ENCODE results near the gene STN1. TPM values are rescaled to one million over a fixed set of nuclear protein-coding genes. Genes with fewer than 3 reads are reported as not detected.

The STN1 gene, protein sequence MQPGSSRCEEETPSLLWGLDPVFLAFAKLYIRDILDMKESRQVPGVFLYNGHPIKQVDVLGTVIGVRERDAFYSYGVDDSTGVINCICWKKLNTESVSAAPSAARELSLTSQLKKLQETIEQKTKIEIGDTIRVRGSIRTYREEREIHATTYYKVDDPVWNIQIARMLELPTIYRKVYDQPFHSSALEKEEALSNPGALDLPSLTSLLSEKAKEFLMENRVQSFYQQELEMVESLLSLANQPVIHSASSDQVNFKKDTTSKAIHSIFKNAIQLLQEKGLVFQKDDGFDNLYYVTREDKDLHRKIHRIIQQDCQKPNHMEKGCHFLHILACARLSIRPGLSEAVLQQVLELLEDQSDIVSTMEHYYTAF
- 13.4 TPM for polyA plus RNA-seq
- long read RNA-seq, donor 1, partial matches to known transcripts: 0 of 4 reads
- long read RNA-seq, donor 1, other reads (novel, unspliced or antisense): 0 of 4 reads
- long read RNA-seq, donor 2, transcript STN1-201 (10 exons, 1,417 nt): major isoform, 5 of 7 reads
- long read RNA-seq, donor 2, partial matches to known transcripts: 0 of 7 reads
- long read RNA-seq, donor 2, other reads (novel, unspliced or antisense): 0 of 7 reads
- long read RNA-seq, donor 3: 0 reads
- long read RNA-seq, donor 4, partial matches to known transcripts: 0 of 1 reads
- long read RNA-seq, donor 4, other reads (novel, unspliced or antisense): 0 of 1 reads
- long read RNA-seq, donor 5, partial matches to known transcripts: 0 of 2 reads
- long read RNA-seq, donor 5, other reads (novel, unspliced or antisense): 0 of 2 reads
- long read RNA-seq, donor 6, partial matches to known transcripts: 0 of 7 reads
- long read RNA-seq, donor 6, other reads (novel, unspliced or antisense): 0 of 7 reads
- long read RNA-seq, donor 7, partial matches to known transcripts: 0 of 1 reads
- long read RNA-seq, donor 7, other reads (novel, unspliced or antisense): 0 of 1 reads
- long read RNA-seq, donor 8, partial matches to known transcripts: 0 of 5 reads
- long read RNA-seq, donor 8, other reads (novel, unspliced or antisense): 0 of 5 reads
- long read RNA-seq, donor 9, partial matches to known transcripts: 0 of 6 reads
- long read RNA-seq, donor 9, other reads (novel, unspliced or antisense): 0 of 6 reads
- long read RNA-seq, donor 10, partial matches to known transcripts: 0 of 3 reads
- long read RNA-seq, donor 10, other reads (novel, unspliced or antisense): 0 of 3 reads
- long read RNA-seq, donor 11, transcript STN1-201 (10 exons, 1,417 nt): major isoform, 5 of 5 reads
- long read RNA-seq, donor 11, partial matches to known transcripts: 0 of 5 reads
- long read RNA-seq, donor 11, other reads (novel, unspliced or antisense): 0 of 5 reads

DNA sequence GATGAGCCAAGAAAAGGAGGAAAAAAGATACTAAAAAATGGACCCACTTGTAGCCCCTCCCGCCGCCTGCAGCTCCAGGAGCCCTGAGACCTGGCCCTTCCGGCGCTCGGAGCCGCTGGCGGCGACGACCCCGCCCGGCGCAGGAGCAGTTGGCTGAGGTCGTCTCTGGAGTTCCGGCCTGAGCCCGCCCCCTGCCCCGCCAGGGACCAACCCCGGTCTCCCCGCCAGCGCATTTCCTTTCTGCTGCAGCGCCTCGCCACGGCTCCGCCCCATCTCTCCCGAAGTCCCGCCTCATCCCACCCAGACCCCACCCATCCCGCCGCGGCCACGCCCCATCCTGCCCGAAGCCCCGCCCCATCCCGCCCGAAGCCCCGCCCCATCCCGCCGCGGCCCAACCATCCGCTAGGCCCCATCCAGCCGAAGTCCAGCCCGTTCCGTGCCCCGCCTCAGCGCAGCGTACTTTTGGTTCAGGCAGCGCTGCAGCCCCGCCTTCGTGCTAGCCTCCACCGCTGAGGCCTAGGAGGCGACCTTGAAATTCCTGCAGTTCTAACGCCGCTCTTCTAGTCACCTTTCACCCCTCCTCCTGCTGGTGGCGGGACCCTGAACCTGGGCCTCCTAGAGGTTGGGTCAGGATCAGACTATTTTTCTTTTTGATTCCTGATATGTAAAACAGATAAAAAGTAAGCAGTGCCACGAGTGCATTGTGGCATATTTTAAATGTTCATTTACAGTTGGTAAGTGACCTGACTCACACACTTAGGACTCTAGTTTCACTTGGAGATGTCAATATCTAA is at the start of gene STN1:
Gene STN1, minus strand, starts transcription at position 132 of the 794 bp plus-strand sequence. CDS start 590 bp downstream, outside the sequence.
- peaks cover 21% of the 10 kb centered on the region for H3K4me1 ChIP-seq (ENCODE audit: control insufficient read depth, insufficient read depth, low read length)
- no peaks in the 10 kb centered on the region for H3K9me3 ChIP-seq (ENCODE audit: control insufficient read depth, low read depth, low read length)
- WGBS (ENCODE audit: insufficient coverage, low lambda C conversion rate): no CpG with 5 or more reads among the region's 53 CpGs
- peak within 1 kb of the TSS; percentile 96 for H3K27ac ChIP-seq (ENCODE audit: low read length)
- no peaks in the 10 kb centered on the region for H3K27me3 ChIP-seq (ENCODE audit: control insufficient read depth, insufficient read depth, low read length)
- DNase-seq: peak; percentile 97
- H3K36me3 ChIP-seq (ENCODE audit: control insufficient read depth, insufficient read depth, low read length): peaks cover 3% of the 10 kb centered on the region
- peak within 1 kb of the TSS; percentile 89 for H3K4me3 ChIP-seq (ENCODE audit: low read length)

DNA sequence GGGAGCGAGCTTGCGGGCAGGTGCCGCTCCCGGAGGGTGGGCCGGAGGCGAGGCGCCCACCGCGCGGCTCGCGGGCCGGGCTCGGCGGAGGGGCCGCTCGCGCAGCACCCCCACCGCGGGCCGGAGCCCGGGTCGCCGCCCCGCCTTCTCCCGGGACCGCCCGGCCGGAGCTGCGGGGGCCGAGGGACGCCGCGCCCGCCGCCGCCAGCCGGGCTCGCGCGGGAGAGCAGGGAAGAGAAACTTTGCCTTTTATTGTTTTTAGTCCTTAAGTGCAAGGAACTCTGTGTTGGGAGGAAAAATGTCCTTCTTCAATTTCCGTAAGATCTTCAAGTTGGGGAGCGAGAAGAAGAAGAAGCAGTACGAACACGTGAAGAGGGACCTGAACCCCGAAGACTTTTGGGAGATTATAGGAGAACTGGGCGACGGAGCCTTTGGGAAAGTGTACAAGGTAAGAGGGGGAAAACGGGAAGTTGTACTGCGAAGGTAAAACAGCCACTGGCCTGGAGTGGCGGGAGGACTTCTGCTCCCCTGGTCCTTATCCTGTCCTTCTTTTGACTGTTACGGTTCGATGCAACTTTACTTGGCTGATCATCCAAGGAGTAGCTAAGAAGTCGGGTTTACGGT is 49.6 kb upstream of the STN1 start:
- H3K36me3 ChIP-seq (ENCODE audit: control insufficient read depth, insufficient read depth, low read length): no peaks in the 10 kb centered on the region

DNA sequence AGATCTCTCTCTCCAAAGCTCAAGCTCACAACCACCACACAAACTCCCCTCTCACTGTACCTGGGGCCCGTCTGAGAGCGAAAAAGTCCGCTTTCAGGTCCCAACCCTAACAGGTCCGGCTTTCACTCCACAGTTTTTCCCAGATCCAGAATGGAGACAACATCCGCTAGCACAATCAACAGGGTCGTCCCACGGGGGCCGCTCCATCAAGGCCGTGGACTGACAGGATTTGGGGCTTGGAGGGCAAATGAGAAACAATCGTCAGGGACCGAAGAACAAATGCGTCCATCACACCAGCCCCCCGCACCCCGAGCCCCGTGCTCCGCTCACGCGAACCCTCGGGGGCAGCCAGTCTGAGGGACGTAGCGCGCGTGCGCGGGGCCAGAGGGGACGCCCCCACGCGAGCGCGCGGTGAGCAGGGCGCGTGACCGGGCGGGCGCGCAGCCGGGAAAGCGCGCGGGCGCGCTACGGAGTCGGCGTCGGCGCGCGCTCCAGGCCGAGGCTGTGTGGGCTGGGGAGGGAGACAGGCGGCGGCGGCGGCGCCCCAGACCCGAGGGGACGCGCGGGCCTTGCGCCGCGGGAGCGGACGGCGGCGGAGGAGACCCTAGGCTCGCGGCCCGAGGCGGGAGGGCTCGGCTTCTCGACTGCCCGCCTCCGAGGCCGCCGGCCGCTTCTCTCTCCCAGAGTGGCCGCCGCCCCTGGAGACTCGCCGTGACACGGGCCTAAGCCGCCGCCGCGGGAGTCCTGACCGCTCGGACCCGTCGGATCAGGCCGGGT is 48.9 kb upstream of the STN1 start, which contains the start of gene SLK:
Gene SLK, plus strand, starts transcription at position 470 of the 777 bp plus-strand sequence. CDS start 606 bp downstream, outside the sequence.
- peak within 1 kb of the TSS; percentile 100 for H3K4me3 ChIP-seq (ENCODE audit: low read length)
- H3K9me3 ChIP-seq (ENCODE audit: control insufficient read depth, low read depth, low read length): no peaks in the 10 kb centered on the region
- H3K27ac ChIP-seq (ENCODE audit: low read length): peak within 1 kb of the TSS; percentile 99
- no peaks in the 10 kb centered on the region for H3K27me3 ChIP-seq (ENCODE audit: control insufficient read depth, insufficient read depth, low read length)
- no CpG with 5 or more reads among the region's 92 CpGs for WGBS (ENCODE audit: insufficient coverage, low lambda C conversion rate)
- DNase-seq: peak; percentile 86 to 93
- H3K36me3 ChIP-seq (ENCODE audit: control insufficient read depth, insufficient read depth, low read length): no peaks in the 10 kb centered on the region
- H3K4me1 ChIP-seq (ENCODE audit: control insufficient read depth, insufficient read depth, low read length): peaks cover 5% of the 10 kb centered on the region

More for the DNA sequence above, 49.6 kb upstream of the STN1 start:
- WGBS (ENCODE audit: insufficient coverage, low lambda C conversion rate): 0% methylated on average over 1 of the region's 55 CpGs
- no peaks in the 10 kb centered on the region for H3K9me3 ChIP-seq (ENCODE audit: control insufficient read depth, low read depth, low read length)
- DNase-seq: peak in 1 of 2 donors; percentile 73
- H3K4me1 ChIP-seq (ENCODE audit: control insufficient read depth, insufficient read depth, low read length): peaks cover 5% of the 10 kb centered on the region
- H3K27me3 ChIP-seq (ENCODE audit: control insufficient read depth, insufficient read depth, low read length): no peaks in the 10 kb centered on the region
- peak overlapping the region; percentile 92 for H3K4me3 ChIP-seq (ENCODE audit: low read length)
- peak overlapping the region; percentile 85 for H3K27ac ChIP-seq (ENCODE audit: low read length)

DNA sequence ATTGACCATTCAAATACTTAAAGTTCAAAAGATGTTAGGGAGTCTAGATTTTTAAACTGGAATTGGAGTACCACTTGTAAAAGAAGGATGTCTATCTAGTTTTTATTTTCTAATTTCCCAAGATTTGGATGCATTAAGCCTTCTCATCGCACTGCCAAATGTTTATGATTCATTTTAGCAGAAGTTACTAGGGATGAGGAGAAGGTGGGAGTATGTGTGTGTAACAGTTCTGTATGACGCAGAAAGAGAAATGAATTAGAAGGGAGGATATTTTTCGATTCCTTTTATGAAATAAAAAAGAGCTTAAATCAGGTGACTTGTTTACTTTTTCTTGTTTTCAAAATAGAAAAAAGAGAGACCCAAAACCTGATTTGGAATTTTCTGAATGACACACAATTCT is 42.1 kb upstream of the STN1 start:
- no peaks in the 10 kb centered on the region for H3K27me3 ChIP-seq (ENCODE audit: control insufficient read depth, insufficient read depth, low read length)
- 80% methylated on average over 3 of the region's 3 CpGs for WGBS (ENCODE audit: insufficient coverage, low lambda C conversion rate)
- H3K4me3 ChIP-seq (ENCODE audit: low read length): no peak overlapping the region
- no peaks in the 10 kb centered on the region for H3K9me3 ChIP-seq (ENCODE audit: control insufficient read depth, low read depth, low read length)
- H3K4me1 ChIP-seq (ENCODE audit: control insufficient read depth, insufficient read depth, low read length): no peaks in the 10 kb centered on the region
- no peaks in the 10 kb centered on the region for H3K36me3 ChIP-seq (ENCODE audit: control insufficient read depth, insufficient read depth, low read length)
- no peak for DNase-seq
- no peak overlapping the region for H3K27ac ChIP-seq (ENCODE audit: low read length)

DNA sequence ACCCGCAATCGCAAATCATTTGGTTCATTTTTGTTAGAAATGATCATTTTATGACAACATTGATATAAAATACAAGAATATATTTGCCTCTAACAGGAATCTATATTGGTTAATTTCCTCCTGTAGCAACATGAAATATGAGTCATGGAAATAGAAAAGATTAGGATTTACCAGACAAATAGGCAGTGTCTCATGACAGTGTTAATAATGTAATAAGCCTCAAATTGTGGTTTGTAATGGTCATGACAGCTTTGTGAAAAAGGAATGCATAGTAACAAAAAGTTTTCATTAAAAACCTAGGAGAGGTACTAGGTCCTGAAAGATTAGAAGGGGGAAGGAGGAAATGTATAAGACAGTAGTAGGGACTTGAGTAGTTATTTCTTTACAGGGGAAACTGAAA is 41.0 kb upstream of the STN1 start:
- H3K36me3 ChIP-seq (ENCODE audit: control insufficient read depth, insufficient read depth, low read length): no peaks in the 10 kb centered on the region
- no peak for DNase-seq
- WGBS (ENCODE audit: insufficient coverage, low lambda C conversion rate): 100% methylated on average over 2 of the region's 2 CpGs
- H3K27me3 ChIP-seq (ENCODE audit: control insufficient read depth, insufficient read depth, low read length): no peaks in the 10 kb centered on the region
- no peak overlapping the region for H3K4me3 ChIP-seq (ENCODE audit: low read length)
- no peak overlapping the region for H3K27ac ChIP-seq (ENCODE audit: low read length)
- H3K9me3 ChIP-seq (ENCODE audit: control insufficient read depth, low read depth, low read length): no peaks in the 10 kb centered on the region
- no peaks in the 10 kb centered on the region for H3K4me1 ChIP-seq (ENCODE audit: control insufficient read depth, insufficient read depth, low read length)

DNA sequence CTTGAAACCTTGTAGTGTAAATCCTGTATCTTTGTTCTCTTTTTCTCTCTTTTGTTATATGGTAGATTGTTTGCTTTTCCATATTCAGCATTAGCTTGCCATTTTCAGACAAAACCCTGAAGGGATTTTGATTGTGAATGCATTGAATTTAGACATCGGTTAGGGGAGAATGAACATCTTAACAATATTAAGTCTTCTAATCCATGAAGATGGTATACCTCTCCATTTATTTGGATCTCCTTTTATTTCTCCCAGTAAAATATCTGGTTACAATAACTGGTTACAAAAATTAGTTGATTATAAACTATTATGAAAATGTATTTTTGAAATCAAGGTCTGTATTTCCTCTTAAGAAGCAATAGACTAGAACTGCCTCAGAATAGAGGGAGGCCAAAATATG is 36.6 kb upstream of the STN1 start:
- no peak overlapping the region for H3K27ac ChIP-seq (ENCODE audit: low read length)
- 100% methylated on average over 1 of the region's 1 CpG for WGBS (ENCODE audit: insufficient coverage, low lambda C conversion rate)
- no peaks in the 10 kb centered on the region for H3K36me3 ChIP-seq (ENCODE audit: control insufficient read depth, insufficient read depth, low read length)
- no peaks in the 10 kb centered on the region for H3K27me3 ChIP-seq (ENCODE audit: control insufficient read depth, insufficient read depth, low read length)
- no peaks in the 10 kb centered on the region for H3K4me1 ChIP-seq (ENCODE audit: control insufficient read depth, insufficient read depth, low read length)
- no peak for DNase-seq
- H3K9me3 ChIP-seq (ENCODE audit: control insufficient read depth, low read depth, low read length): no peaks in the 10 kb centered on the region
- no peak overlapping the region for H3K4me3 ChIP-seq (ENCODE audit: low read length)

DNA sequence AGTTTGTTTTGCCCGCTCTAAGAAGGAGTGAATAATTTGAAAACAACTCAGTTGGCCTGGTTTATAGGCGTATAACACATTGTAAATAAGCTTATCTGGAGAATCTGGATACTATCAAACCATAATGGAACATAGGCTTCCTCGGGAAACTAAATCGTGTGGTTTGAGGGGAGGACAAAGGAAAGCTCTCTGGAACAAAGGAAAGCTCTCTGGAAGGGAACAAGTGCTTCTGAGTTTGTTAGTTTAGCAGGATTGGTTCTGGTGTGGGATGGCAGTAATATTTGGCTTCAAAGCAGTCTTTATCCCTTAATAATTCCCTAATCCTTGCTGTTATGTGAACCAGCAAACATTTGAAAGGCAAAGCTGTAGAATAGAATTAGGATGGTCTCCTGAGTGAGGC is 34.0 kb upstream of the STN1 start:
- Histone ChIP-seq H3K4me1 (ENCODE audit: control insufficient read depth, insufficient read depth, low read length) (no peaks in the 10 kb centered on the region), H3K9me3 (ENCODE audit: control insufficient read depth, low read depth, low read length) (no peaks in the 10 kb centered on the region), H3K27ac (ENCODE audit: low read length) (no peak overlapping the region), H3K36me3 (ENCODE audit: control insufficient read depth, insufficient read depth, low read length) (no peaks in the 10 kb centered on the region), H3K27me3 (ENCODE audit: control insufficient read depth, insufficient read depth, low read length) (no peaks in the 10 kb centered on the region), H3K4me3 (ENCODE audit: low read length) (no peak overlapping the region)
- DNase-seq: no peak
- 67% methylated on average over 3 of the region's 4 CpGs for WGBS (ENCODE audit: insufficient coverage, low lambda C conversion rate)

DNA sequence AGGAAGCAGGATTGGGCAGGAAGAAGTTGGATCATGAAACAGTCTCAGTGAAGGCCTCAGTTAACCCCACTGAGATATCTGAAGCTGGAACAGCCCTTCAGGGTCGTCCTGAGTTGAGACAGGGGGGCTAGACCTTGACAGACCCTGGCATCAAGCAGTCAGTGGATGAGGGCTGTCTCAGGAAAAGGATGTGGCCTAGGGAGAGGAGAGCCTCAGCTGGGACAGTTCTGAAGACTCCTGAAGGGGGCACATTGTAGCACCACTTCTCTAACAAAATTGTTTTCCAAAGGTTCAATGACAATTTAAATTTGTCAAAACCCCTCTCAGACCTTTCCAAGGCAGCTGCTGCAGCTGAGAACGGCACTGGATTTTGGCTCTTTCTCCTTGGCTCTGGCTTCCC is 33.2 kb upstream of the STN1 start:
- Histone ChIP-seq H3K27me3 (ENCODE audit: control insufficient read depth, insufficient read depth, low read length) (no peaks in the 10 kb centered on the region), H3K4me3 (ENCODE audit: low read length) (no peak overlapping the region), H3K4me1 (ENCODE audit: control insufficient read depth, insufficient read depth, low read length) (no peaks in the 10 kb centered on the region), H3K9me3 (ENCODE audit: control insufficient read depth, low read depth, low read length) (no peaks in the 10 kb centered on the region), H3K27ac (ENCODE audit: low read length) (no peak overlapping the region), H3K36me3 (ENCODE audit: control insufficient read depth, insufficient read depth, low read length) (no peaks in the 10 kb centered on the region)
- WGBS (ENCODE audit: insufficient coverage, low lambda C conversion rate): no CpG with 5 or more reads among the region's 2 CpGs
- no peak for DNase-seq
